Measurements from ENCODE around the gene RFTN1.

GRCh38 chr3:16315623-16316022, 197.9 kb downstream of the RFTN1 start:
- TF ChIP-seq CTCF (IDR thresholded peaks at IDR 0.05; ENCODE audit: low read depth, low read length, poor library complexity, severe bottlenecking): no peak
- no peak for TF ChIP-seq EZH2phosphoT487 (IDR thresholded peaks at IDR 0.05; ENCODE audit: borderline replicate concordance, low read length)

Measured in DOHH2 (cell line).